WI38 (cell line): ENCODE results near the gene DCBLD2.
A peak's percentile ranks its signal among the peaks of the same experiment; 100 is the strongest.

Experiments used
- H3K4me3 ChIP-seq: 2 replicates; pipeline ENCODE4 v1.5.1; 2011; ENCODE audit warnings: low read depth, mild to moderate bottlenecking, control low read depth, low read length
- CTCF ChIP-seq: IDR thresholded peaks from 2 replicates; pipeline ENCODE4 v1.5.1; 2012; ENCODE audit warnings: low read depth, mild to moderate bottlenecking, control low read depth, low read length

The DCBLD2 gene

GRCh38 chr3:98918586-98918985 lies 17.1 kb upstream of the DCBLD2 start:
- no peak for TF ChIP-seq CTCF
- no peak overlapping the region for H3K4me3 ChIP-seq

GRCh38 chr3:98917608-98918007 lies 16.1 kb upstream of the DCBLD2 start:
- H3K4me3 ChIP-seq: no peak overlapping the region
- TF ChIP-seq CTCF: no peak

- H3K4me3 ChIP-seq: no peak overlapping the region
- no peak for TF ChIP-seq CTCF
These were observed 12.9 kb upstream of the DCBLD2 start for GRCh38 chr3:98914210-98915080.

- H3K4me3 ChIP-seq: no peak overlapping the region
- no peak for TF ChIP-seq CTCF
These were observed 11.0 kb upstream of the DCBLD2 start for GRCh38 chr3:98912448-98912847.

- H3K4me3 ChIP-seq: peak overlapping the region; percentile 33
- TF ChIP-seq CTCF: no peak
These were observed 4.7 kb upstream of the DCBLD2 start for GRCh38 chr3:98906230-98906629.

- no peak overlapping the region for H3K4me3 ChIP-seq
- no peak for TF ChIP-seq CTCF
These were observed 2.4 kb upstream of the DCBLD2 start for GRCh38 chr3:98903705-98904481.

GRCh38 chr3:98903099-98903498 lies 1.6 kb upstream of the DCBLD2 start:
- no peak overlapping the region for H3K4me3 ChIP-seq
- TF ChIP-seq CTCF: no peak
